Brain microvascular endothelial cell (primary cell): ENCODE results near the gene SYNE3.

Experiments used
- DNase-seq: peaks from one replicate; pipeline ENCODE4 v3.0.0-alpha.2; 2020
- H3K27ac ChIP-seq: fragments of 250-450 bp; sonication (Bioruptor Pico); 2 replicates; pipeline ENCODE4 v1.5.1; 2020; ENCODE audit warnings: mild to moderate bottlenecking, moderate library complexity
- H3K27me3 ChIP-seq: fragments of 250-450 bp; sonication (Bioruptor Pico); replicated peaks from 2 replicates; pipeline ENCODE4 v1.5.1; 2020; ENCODE audit warnings: mild to moderate bottlenecking
- H3K36me3 ChIP-seq: fragments of 250-450 bp; sonication (Bioruptor Pico); replicated peaks from 2 replicates; pipeline ENCODE4 v1.5.1; 2020; ENCODE audit warnings: mild to moderate bottlenecking
- H3K4me3 ChIP-seq: 2 replicates; pipeline ENCODE4 v1.5.1; 2011; ENCODE audit warnings: low read depth, mild to moderate bottlenecking, control low read depth, low read length, moderate library complexity
- CTCF ChIP-seq: IDR thresholded peaks from 2 replicates; pipeline ENCODE4 v1.5.1; 2011; ENCODE audit warnings: low read depth, mild to moderate bottlenecking, moderate library complexity, low read length, control low read depth, inconsistent platforms; ENCODE audit errors: missing control alignments
- in situ Hi-C: cut with HindIII; loops from 2 replicates; pipeline ENCODE4 v1.10.0; 2017; ENCODE audit warnings: low sequenced_read_pairs, low pct_ligation_motif_present

SYNE3 gene

GRCh38 chr14:95486875-95487668 lies 29.4 kb downstream of the SYNE3 start:
- DNase-seq, result no peak
- TF ChIP-seq CTCF, result no peak
- Histone ChIP-seq H3K27me3 (no peaks in the 10 kb centered on the region), H3K36me3 (no peaks in the 10 kb centered on the region), H3K4me3 (no peak overlapping the region), H3K27ac (no peak overlapping the region)
- in situ Hi-C loops, result no loop called here

- no peak for DNase-seq
- H3K27ac ChIP-seq, result no peak overlapping the region
- TF ChIP-seq CTCF, result no peak
- no peak overlapping the region for H3K4me3 ChIP-seq
- in situ Hi-C loops, result no loop called here
- no peaks in the 10 kb centered on the region for H3K36me3 ChIP-seq
- H3K27me3 ChIP-seq, result no peaks in the 10 kb centered on the region
Measured at GRCh38 chr14:95485222-95485819, 31.1 kb downstream of the SYNE3 start.

GRCh38 chr14:95484296-95484695 lies 32.2 kb downstream of the SYNE3 start:
- Histone ChIP-seq H3K36me3 (no peaks in the 10 kb centered on the region), H3K4me3 (no peak overlapping the region), H3K27me3 (no peaks in the 10 kb centered on the region), H3K27ac (no peak overlapping the region)
- TF ChIP-seq CTCF, result no peak
- DNase-seq, result no peak
- in situ Hi-C loops, result no loop called here

- peak overlapping the region; percentile 37 for H3K27ac ChIP-seq
- peak; percentile 88 for DNase-seq
Measured at GRCh38 chr14:95483309-95484165, 32.9 kb downstream of the SYNE3 start.

More at GRCh38 chr14:95483309-95484165, 32.9 kb downstream of the SYNE3 start:
- Histone ChIP-seq H3K36me3 (no peaks in the 10 kb centered on the region), H3K27me3 (no peaks in the 10 kb centered on the region), H3K4me3 (no peak overlapping the region)
- in situ Hi-C loops, result no loop called here
- TF ChIP-seq CTCF, result no peak
